ENCODE results near the gene VEGFC. TPM values are rescaled to one million over a fixed set of nuclear protein-coding genes. Genes with fewer than 3 reads are reported as not detected.

VEGFC gene
- total and polyA plus RNA-seq, 2 donors (not counting 1 experiment from before 2014, with no cell fraction given): not detected

- H3K36me3 ChIP-seq (replicated peaks in 1 of 2; ENCODE audit: control extremely low read depth in 1 of 2, control insufficient read depth in 1 of 2, extremely low read depth in 1 of 2, insufficient read depth in 2 of 2, low read length in 1 of 2): no peaks in the 10 kb centered on the region
- WGBS (ENCODE audit: insufficient coverage): no CpG with 5 or more reads among the region's 1 CpG
- no peak overlapping the region for H2AFZ ChIP-seq (ENCODE audit: insufficient read depth, low read depth, low read length, poor library complexity, severe bottlenecking)
- H3K79me2 ChIP-seq (ENCODE audit: control insufficient read depth, insufficient read depth, low read length): no peaks in the 10 kb centered on the region
- no peak overlapping the region for H3K4me3 ChIP-seq (ENCODE audit: control extremely low read depth in 1 of 5, extremely low read depth in 1 of 5, insufficient read depth in 1 of 5, low read depth in 2 of 5, low read length in 4 of 5)
- H3K4me3 Mint-ChIP-seq: no peak overlapping the region
- H3K27ac Mint-ChIP-seq: no peak overlapping the region
- no peaks in the 10 kb centered on the region for H3K27me3 ChIP-seq (replicated peaks in 1 of 4; ENCODE audit: control extremely low read depth in 1 of 4, control insufficient read depth in 3 of 4, insufficient read depth in 4 of 4, low read length in 3 of 4)
- H3K4me2 ChIP-seq (replicated peaks; ENCODE audit: low read depth, low read length, poor library complexity, severe bottlenecking): no peak overlapping the region
- H3K9me3 Mint-ChIP-seq (ENCODE audit: insufficient read depth): no peaks in the 10 kb centered on the region
- H3K9ac ChIP-seq (ENCODE audit: low read length): no peak overlapping the region
- no peak for ATAC-seq (ENCODE audit: low read depth)
- H3K4me1 Mint-ChIP-seq: no peaks in the 10 kb centered on the region
- no peaks in the 10 kb centered on the region for H3K27me3 Mint-ChIP-seq
- H3K27ac ChIP-seq (ENCODE audit: low read length in 2 of 2): no peak overlapping the region
- H4K20me1 ChIP-seq (ENCODE audit: control insufficient read depth, insufficient read depth, low read length, poor library complexity, severe bottlenecking): no peaks in the 10 kb centered on the region
- POLR2A ChIA-PET: no interaction called here
- intact Hi-C loops (cut with micrococcal nuclease): no loop called here
- TF ChIP-seq EZH2 (IDR thresholded peaks at IDR 0.05; ENCODE audit: borderline replicate concordance, insufficient read depth, low read depth, low read length, poor library complexity, severe bottlenecking) (no peak), CTCF (IDR thresholded peaks at IDR 0.05) (no peak)
- H3K9me3 ChIP-seq (ENCODE audit: control extremely low read depth in 1 of 3, control insufficient read depth in 2 of 3, insufficient read depth in 1 of 3, low read length in 2 of 3): no peaks in the 10 kb centered on the region
- H3K4me1 ChIP-seq (ENCODE audit: control insufficient read depth in 2 of 2, insufficient read depth in 2 of 2, low read length in 2 of 2): no peaks in the 10 kb centered on the region
- DNase-seq: no peak
- CTCF ChIA-PET: no interaction called here
Measured at GRCh38 chr4:176775338-176775737, 17.4 kb downstream of the VEGFC start.

GRCh38 chr4:176774852-176775251 lies 17.9 kb downstream of the VEGFC start:
- ChIA-PET POLR2A (no interaction called here), CTCF (no interaction called here)
- H3K4me3 Mint-ChIP-seq: no peak overlapping the region
- 100% methylated on average over 1 of the region's 4 CpGs for WGBS (ENCODE audit: insufficient coverage)
- no peaks in the 10 kb centered on the region for H3K27me3 Mint-ChIP-seq
- Histone ChIP-seq H2AFZ (ENCODE audit: insufficient read depth, low read depth, low read length, poor library complexity, severe bottlenecking) (no peak overlapping the region), H3K4me1 (ENCODE audit: control insufficient read depth in 2 of 2, insufficient read depth in 2 of 2, low read length in 2 of 2) (no peaks in the 10 kb centered on the region), H3K9me3 (ENCODE audit: control extremely low read depth in 1 of 3, control insufficient read depth in 2 of 3, insufficient read depth in 1 of 3, low read length in 2 of 3) (no peaks in the 10 kb centered on the region), H3K36me3 (replicated peaks in 1 of 2; ENCODE audit: control extremely low read depth in 1 of 2, control insufficient read depth in 1 of 2, extremely low read depth in 1 of 2, insufficient read depth in 2 of 2, low read length in 1 of 2) (no peaks in the 10 kb centered on the region), H3K4me2 (replicated peaks; ENCODE audit: low read depth, low read length, poor library complexity, severe bottlenecking) (no peak overlapping the region), H3K27ac (ENCODE audit: low read length in 2 of 2) (no peak overlapping the region), H3K27me3 (replicated peaks in 1 of 4; ENCODE audit: control extremely low read depth in 1 of 4, control insufficient read depth in 3 of 4, insufficient read depth in 4 of 4, low read length in 3 of 4) (no peaks in the 10 kb centered on the region), H3K4me3 (ENCODE audit: control extremely low read depth in 1 of 5, extremely low read depth in 1 of 5, insufficient read depth in 1 of 5, low read depth in 2 of 5, low read length in 4 of 5) (no peak overlapping the region), H4K20me1 (ENCODE audit: control insufficient read depth, insufficient read depth, low read length, poor library complexity, severe bottlenecking) (no peaks in the 10 kb centered on the region), H3K79me2 (ENCODE audit: control insufficient read depth, insufficient read depth, low read length) (no peaks in the 10 kb centered on the region), H3K9ac (ENCODE audit: low read length) (no peak overlapping the region)
- no peak overlapping the region for H3K27ac Mint-ChIP-seq
- H3K4me1 Mint-ChIP-seq: no peaks in the 10 kb centered on the region
- TF ChIP-seq EZH2 (IDR thresholded peaks at IDR 0.05; ENCODE audit: borderline replicate concordance, insufficient read depth, low read depth, low read length, poor library complexity, severe bottlenecking): no peak
- no peak for TF ChIP-seq CTCF (IDR thresholded peaks at IDR 0.05)
- DNase-seq: no peak
- intact Hi-C loops (cut with micrococcal nuclease): no loop called here
- ATAC-seq (ENCODE audit: low read depth): no peak
- no peaks in the 10 kb centered on the region for H3K9me3 Mint-ChIP-seq (ENCODE audit: insufficient read depth)

All from B cell (primary cell).